ENCODE results near the gene ZNF132.
A peak's percentile ranks its signal among the peaks of the same experiment; 100 is the strongest.

Gene ZNF132

GRCh38 chr19:58385891-58386575, 53.9 kb downstream of the ZNF132 start:
- DNase-seq, result peak; percentile 46 to 47

DNA sequence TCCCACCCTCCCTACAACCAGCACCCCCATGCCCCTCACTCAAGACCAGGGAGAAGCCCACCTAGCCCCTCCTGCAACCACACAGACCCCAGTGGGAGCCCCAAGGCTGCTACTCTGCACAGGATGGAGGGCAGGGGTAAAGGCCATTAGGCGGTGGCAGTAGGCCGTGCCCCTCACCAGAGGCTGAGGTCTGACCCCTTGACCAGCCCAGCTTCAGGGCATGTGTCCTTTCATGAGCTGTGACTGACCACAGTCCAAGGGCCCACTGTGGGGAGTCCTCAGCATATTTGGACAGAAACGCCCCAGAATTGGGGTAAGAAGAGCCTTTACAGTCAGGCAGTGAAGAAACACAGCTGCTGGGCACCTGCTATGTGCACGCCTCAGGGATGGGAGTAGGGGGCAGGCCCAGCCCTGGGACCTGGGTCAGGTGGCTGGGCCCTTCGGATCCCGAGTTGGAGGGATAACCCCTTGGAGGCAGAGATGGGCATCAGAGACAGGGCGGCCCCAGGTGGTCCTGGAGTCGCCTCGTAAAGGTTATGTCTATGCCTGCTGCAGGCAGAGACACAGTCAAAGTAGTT, 54.6 kb downstream of the ZNF132 start:
- DNase-seq, result no peak

GRCh38 chr19:58382997-58383603, 56.9 kb downstream of the ZNF132 start:
- no peak for DNase-seq
